Measurements from ENCODE around the gene ABCB6.
"Not testable (repeated sequence)": the region's sequence is repeated elsewhere in the genome, so short reads cannot be mapped to it uniquely, and the experiment has no call there.

Gene ABCB6

DNA sequence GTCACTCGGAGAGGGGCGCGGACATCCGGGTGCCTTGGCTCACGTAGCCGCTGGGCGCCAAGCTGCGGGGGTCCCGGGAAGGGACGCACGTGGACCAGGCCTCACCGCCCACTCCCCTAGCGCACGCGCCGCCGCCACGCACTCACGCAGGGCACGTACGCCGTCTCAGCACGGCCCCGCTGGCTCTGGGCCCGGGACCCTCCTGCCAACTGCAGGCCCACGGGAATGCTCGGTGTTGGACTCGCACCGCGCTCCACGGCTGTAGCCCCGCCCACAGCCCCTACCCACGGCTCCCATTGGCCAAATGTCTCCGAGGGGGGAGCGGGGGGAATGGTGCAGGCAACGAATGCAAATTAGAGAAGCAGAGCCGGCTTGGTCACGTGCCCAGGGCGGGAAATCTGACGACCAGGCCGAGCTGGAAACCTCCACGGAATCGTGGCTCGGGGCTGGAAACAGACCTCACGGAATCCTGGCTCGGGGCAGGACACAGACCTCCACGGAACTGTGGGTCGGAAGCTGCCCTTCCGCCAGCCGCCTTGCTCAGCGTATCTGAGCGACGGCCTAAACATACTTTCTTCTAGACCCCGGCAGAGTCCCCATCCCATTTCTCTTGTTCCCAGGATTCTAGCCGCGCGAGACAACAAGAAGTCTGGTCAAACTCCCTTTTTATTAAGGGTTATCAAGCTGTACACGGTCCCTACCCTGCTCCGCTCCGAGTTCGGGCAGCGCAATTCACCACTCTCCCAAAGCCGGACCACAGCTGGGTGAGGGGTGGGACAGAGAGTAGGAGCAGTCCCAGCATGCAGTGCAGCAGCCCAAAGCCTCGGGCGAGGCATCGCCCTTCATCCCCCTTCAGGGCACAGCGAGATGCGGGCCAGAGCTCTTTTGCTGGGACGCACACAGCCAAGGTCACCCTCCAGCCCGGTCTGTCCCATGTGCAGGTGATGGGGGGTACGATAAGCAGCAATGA, at the start of gene ABCB6:
TSS of gene ABCB6 (minus strand) at position 227 of the 970 bp plus-strand sequence. CDS start 285 bp downstream, outside the sequence.
- DNase-seq: peak; percentile 84

DNA sequence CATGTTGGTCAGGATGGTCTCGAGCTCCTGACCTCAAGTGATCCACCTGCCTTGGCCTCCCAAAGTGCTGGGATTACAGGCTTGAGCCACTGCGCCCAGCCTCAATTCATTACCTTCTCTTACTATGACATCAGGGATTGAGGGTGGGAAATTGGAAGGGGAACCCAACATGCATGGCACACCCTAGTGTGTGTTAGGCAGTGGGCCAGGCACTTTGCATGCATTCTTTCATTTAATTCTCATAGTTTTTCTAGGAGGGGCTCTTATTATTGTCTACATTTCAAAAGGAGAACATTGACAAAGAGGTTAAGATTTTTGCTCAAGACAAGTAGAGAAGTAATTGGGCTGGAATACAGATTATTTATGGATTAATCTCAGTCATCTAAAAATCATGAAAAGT, 49.5 kb upstream of the ABCB6 start:
- DNase-seq: no peak

GRCh38 chr2:219266886-219267285, 48.1 kb upstream of the ABCB6 start:
- DNase-seq: no peak

- DNase-seq: no peak
Measured at GRCh38 chr2:219266232-219266631, 47.5 kb upstream of the ABCB6 start.

- no peak for DNase-seq
Measured at GRCh38 chr2:219261024-219261855, 42.5 kb upstream of the ABCB6 start.

GRCh38 chr2:219258942-219259341, 40.2 kb upstream of the ABCB6 start:
- DNase-seq: not testable (repeated sequence)

DNA sequence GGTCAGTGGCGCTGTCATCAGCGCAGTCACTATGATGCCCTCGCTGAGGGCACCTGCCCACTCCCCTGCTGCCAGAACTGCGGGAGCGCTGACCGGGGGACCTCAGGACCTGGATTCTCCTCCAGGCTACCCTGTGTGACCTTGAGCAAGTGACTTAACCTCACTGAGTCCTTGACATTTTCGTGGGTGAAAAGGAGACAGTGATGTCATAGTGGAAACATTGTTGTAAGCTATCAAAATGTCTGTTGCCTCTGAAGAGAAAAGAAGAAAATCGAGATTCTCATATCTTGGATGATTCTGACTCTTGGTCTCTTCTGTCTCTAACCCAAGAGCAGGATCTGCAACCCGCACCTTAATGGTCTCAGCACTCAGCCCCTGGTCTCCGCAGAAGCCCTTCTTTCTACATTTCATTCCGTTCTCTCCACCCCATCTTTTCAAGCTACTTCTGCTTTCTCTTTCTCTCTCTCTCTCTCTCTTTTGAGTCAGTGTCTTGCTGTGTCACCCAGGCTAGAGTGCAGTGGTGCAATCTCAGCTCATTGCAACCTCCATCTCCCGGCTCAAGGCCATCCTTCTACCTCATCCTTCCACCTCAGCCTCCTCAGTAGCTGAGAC, 35.9 kb upstream of the ABCB6 start:
- DNase-seq: peak; percentile 34

DNA sequence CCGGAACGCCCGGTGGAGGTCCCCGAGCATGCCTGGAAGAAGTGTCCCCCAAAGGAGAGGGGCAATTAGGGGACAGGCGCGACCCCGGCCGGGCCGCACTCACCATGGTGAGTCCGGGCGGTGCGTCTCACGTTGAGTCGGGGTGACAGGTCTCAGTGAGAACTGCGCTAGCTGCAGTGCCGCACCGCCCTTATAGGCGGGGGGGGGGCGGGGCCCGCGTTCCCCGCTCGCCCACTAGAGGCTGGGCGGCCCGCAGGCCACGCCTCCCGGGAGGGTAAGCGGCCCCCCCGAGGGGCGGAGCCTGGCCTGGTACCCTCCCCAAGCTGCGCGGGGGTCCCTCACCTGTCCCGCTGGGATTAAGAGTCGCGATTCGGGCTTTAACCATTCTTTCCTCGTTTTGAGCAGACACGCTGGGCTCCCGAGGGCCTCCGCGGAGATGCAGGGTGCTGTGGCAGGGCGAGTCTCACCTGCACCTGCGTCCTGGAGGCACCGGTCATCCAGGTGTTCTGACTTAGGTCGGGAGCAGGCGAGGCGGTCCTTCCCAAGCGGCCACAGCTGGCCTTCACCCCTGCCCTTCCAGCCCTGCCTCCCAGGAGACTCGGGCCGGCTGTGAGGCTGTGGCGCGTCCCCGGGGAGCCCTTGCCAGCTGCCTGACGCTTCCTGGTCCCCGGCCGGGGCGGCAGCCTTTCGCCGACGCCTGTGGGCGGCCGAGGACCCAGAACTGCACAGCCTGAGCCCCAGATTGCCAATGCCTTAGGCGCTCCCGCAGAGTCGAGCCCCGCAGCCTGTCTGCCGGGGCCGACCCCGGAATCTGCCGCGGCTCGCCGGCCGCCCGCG, 35.2 kb upstream of the ABCB6 start, which contains the start of gene TUBA4A:
TSS of gene TUBA4A (minus strand) at position 166 of the 837 bp plus-strand sequence. CDS start at position 106, 60 bp downstream.
- DNase-seq: peak; percentile 90

- DNase-seq: peak; percentile 41
Measured at GRCh38 chr2:219252900-219253752, 34.4 kb upstream of the ABCB6 start, which contains the start of gene TUBA4B. Gene TUBA4B (plus strand): TSS chr2:219253243. CDS start chr2:219253408, 165 bp downstream.

DNA sequence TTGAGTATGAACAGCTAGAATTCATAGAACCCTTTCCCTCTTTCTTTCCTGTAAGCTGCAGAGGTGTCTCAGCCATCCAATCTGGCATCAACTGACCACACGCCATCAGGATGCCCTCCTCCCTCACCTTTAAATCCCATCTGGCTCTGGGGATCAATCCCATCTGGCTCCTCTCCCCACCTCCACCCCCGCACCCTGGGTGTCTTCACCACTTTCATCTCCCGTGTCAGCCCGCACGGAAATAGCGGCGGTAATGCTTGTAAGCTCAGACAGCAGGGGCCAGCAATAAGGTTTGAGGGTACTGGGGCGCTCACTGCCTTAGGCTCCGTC, 33.8 kb upstream of the ABCB6 start:
- DNase-seq: peak; percentile 29

- peak; percentile 28 for DNase-seq
Measured at GRCh38 chr2:219252084-219252483, 33.3 kb upstream of the ABCB6 start.

DNA sequence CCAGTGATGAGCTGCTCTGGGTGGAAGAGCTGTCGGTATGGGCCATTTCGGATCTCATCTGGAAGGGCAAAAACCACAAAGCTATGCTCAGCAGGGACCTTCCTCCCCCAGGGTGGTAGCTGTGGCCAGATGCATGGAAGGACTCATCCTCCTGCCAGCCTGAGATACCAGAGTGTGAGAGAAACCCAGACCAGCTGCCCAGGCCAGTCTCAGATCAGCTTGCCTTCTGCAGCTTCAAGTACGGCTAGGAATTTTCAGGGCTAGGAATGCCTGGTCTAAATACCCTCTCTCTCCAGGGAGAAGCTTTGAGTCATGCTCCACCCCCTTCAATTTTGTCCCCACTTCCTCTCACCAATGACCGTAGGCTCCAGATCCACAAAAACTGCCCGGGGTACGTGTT, 32.9 kb upstream of the ABCB6 start:
- DNase-seq: no peak

DNA sequence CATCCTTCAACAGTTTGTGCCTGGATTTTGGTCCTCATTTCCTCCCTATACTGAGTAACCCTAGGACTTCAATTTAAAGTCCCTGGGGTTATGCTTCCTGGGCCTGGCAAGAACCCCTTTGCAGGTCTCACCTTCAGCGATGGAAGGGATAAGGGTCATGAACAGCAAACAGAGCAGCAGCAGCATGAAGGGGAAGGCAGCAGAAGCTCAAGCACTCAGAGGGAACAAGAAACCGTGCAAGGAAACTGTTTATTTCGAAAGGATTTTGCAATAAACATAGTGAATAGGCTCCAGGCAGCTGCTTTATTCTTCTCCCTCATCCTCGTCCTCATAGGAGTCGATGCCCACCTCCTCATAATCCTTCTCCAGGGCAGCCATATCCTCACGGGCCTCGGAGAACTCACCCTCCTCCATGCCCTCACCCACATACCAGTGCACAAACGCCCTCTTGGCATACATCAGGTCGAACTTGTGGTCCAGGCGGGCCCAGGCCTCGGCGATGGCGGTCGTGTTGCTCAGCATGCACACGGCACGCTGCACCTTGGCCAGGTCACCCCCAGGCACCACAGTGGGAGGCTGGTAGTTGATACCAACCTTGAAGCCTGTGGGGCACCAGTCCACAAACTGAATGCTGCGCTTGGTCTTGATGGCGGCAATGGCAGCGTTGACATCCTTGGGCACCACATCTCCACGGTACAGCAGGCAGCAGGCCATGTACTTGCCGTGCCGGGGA, 31.5 kb upstream of the ABCB6 start:
- DNase-seq: no peak

GRCh38 chr2:219249203-219249980, 30.6 kb upstream of the ABCB6 start:
- DNase-seq: peak; percentile 56

- DNase-seq: no peak
Measured at GRCh38 chr2:219248845-219249202, 30.1 kb upstream of the ABCB6 start.

DNA sequence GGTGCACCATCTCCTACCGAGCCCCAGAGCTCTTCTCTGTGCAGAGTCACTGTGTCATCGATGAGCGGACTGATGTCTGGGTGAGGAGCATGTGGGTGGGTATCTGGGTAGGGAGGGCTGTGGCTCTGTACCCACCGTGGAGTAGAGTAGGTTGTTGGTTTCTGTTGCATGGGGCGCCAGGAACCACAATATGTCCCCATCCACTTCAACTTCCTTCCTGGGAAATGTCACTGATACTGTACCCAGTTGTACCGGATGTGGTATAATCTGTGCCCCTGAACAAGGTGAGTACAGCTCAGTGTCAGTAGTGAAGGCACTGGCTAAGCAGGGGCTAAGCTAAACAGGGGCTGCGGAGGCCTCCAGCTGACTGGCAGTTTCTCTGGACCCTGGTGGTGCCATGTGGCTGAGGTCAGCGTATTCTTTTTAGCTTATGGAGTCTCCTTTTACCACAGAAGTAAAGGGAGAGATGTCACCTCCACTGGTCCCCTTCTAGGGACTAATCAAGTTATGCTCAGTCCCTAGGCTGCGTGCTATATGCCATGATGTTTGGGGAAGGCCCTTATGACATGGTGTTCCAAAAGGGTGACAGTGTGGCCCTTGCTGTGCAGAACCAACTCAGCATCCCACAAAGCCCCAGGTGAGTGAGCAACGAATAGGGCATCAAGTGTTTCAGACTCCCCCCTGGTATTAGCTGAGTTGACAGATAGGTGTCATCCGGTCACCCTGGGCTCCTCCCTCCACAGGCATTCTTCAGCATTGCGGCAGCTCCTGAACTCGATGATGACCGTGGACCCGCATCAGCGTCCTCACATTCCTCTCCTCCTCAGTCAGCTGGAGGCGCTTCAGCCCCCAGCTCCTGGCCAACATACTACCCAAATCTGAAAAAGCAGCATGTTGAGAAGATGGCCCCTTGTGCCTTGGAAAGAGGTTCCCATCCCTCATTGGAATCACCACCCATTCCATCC, 29.2 kb upstream of the ABCB6 start:
- peak; percentile 48 for DNase-seq

GRCh38 chr2:219246559-219246958, 27.8 kb upstream of the ABCB6 start:
- DNase-seq: no peak

DNA sequence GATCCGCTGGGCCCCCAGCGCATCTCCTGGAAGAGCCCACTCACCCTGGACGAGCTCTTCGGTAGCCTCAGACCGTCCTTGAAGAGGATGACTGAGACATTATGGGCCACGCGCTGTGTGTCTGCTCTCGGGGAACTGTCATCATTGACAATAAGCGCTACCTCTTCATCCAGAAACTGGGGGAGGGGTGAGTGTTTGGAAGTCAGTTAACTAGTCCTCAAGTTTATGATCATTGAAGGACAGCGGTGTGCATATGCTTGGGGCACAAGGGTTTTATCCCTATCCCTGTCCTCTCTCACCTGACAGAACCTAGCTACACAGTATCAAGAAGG, 27.1 kb upstream of the ABCB6 start:
- no peak for DNase-seq

All from activated CD4-positive, alpha-beta T cell treated with anti-CD3 and anti-CD28 coated beads, Interleukin-2, amount 50 U/mL, for 1 hour (primary cell).